ENCODE measurements around the gene PHF1. TPM values are rescaled to one million over a fixed set of nuclear protein-coding genes. Genes with fewer than 3 reads are reported as not detected.

Gene PHF1
- total RNA-seq, 1 donor, result 20.9 TPM

DNA sequence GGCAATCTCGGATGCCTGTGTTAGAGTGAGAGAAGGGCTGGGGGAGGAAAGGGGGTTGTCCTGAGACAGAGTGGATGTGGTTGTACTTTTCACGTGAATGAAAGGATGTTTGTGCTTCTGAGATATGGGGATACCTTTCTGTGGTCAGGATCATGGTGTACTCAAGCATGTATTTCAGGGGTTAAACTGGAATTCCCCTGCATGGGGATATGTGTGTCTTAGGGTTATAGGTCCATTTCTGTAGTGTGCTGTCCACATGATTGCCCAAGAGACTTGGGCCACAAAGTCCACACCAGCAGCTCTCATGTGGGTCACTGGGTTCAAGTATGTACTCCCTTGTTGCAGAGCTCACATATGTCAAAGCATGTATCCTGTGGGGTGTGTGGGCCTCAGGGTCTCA, 19.5 kb downstream of the PHF1 start:
- no peak for DNase-seq (ENCODE audit: low read depth)
- no peak overlapping the region for H3K4me3 ChIP-seq (ENCODE audit: low read depth, low read length)
- TF ChIP-seq, protein P1, sequence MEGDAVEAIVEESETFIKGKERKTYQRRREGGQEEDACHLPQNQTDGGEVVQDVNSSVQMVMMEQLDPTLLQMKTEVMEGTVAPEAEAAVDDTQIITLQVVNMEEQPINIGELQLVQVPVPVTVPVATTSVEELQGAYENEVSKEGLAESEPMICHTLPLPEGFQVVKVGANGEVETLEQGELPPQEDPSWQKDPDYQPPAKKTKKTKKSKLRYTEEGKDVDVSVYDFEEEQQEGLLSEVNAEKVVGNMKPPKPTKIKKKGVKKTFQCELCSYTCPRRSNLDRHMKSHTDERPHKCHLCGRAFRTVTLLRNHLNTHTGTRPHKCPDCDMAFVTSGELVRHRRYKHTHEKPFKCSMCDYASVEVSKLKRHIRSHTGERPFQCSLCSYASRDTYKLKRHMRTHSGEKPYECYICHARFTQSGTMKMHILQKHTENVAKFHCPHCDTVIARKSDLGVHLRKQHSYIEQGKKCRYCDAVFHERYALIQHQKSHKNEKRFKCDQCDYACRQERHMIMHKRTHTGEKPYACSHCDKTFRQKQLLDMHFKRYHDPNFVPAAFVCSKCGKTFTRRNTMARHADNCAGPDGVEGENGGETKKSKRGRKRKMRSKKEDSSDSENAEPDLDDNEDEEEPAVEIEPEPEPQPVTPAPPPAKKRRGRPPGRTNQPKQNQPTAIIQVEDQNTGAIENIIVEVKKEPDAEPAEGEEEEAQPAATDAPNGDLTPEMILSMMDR (IDR thresholded peaks at IDR 0.05; ENCODE audit: insufficient read depth, low read length), result no peak

DNA sequence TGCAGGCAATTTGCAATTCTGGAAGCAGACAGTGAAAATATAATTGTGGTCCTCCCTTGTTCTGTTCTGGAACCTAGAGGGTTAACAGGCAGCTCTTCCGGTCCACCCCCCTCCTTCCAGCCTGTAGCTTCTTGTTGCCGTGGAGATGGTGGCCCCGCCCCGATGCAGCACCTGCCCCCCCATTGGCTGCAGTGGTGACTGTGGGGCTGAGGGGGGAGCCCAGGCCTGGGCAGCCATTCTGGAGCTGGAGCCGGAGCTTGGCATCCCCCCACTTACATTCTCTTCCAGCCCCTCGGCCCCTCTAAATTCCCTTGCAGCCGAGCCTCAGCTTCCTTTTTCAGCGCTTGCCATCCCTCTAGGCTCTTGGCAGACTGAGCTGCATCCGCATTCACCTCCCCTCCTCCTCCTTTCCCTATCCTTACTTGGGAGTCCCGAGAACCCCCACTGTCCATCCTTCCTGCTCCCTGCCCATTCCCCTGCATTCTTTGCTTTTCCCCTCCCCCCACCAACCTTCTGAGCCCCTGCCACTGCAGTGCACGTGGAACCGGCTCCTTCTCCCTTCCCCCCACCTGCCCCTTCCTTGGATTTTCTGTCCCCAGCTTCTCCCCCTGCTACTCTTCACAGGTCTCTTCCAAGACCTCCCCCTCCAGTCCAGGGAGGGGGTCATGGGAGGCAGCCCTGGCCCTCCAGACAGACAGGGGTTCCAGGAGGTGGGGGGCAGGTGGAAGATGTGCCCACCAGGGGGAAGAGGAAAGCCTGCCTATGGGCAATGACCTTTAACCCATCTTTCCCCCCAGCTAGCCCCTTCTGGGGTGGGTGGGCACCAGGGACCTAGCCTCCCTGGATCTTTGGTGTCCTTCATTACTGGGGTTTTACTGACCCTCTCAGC, 20.4 kb downstream of the PHF1 start:
- TF ChIP-seq, protein P1 (IDR thresholded peaks at IDR 0.05; ENCODE audit: insufficient read depth, low read length), result no peak
- H3K4me3 ChIP-seq (ENCODE audit: low read depth, low read length), result no peak overlapping the region
- peak; percentile 30 for DNase-seq (ENCODE audit: low read depth)

DNA sequence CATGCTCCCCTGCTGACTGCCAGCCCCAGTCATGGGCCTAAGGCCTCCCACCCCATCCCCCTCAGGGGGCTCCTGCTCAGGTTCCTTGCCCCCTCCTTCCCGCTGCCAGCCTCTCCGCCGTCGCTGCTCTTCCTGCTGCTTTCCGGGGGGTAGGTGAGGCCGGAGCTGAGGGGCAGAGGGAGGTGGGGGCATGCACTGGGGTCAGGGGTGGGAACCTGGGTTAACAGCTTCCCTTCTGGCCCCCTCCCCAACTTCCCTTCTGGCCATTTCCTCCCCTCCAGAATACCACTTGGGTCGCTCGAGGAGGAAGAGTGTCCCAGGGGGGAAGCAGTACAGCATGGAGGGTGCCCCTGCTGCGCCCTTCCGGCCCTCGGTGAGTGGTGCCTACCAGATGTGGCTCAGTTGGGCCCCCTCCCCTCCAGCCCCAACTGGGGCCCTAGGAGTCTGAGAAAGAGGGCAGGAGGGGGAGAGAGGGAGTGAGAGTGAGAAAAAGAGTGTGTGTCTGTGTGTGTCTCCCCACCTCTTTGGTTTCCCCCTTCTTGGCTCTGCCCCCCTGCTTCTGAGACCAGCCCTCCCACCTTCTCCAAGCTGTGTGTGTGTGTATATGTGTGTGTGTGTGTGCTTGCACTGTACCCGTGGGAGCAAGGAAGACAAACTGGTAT, 21.2 kb downstream of the PHF1 start:
- TF ChIP-seq, protein P1 (IDR thresholded peaks at IDR 0.05; ENCODE audit: insufficient read depth, low read length), result no peak
- DNase-seq (ENCODE audit: low read depth), result no peak
- H3K4me3 ChIP-seq (ENCODE audit: low read depth, low read length), result no peak overlapping the region

DNA sequence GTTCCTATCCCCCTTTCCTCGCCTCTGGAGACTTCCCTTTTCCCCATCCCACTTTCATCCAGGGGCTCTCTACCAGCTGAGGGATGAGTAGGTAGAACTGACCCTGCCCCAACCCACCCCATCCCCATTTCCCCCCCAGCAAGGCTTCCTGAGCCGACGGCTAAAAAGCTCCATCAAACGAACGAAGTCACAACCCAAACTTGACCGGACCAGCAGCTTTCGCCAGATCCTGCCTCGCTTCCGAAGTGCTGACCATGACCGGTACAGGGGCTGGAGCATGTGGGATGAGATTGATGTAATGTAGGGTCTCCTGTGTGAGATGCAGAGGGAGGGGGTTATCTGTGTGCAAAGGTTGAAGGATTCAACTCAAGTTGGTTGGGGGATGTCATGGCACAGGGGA, 21.7 kb downstream of the PHF1 start:
- TF ChIP-seq, protein P1 (IDR thresholded peaks at IDR 0.05; ENCODE audit: insufficient read depth, low read length), result no peak
- no peak for DNase-seq (ENCODE audit: low read depth)
- H3K4me3 ChIP-seq (ENCODE audit: low read depth, low read length), result no peak overlapping the region

DNA sequence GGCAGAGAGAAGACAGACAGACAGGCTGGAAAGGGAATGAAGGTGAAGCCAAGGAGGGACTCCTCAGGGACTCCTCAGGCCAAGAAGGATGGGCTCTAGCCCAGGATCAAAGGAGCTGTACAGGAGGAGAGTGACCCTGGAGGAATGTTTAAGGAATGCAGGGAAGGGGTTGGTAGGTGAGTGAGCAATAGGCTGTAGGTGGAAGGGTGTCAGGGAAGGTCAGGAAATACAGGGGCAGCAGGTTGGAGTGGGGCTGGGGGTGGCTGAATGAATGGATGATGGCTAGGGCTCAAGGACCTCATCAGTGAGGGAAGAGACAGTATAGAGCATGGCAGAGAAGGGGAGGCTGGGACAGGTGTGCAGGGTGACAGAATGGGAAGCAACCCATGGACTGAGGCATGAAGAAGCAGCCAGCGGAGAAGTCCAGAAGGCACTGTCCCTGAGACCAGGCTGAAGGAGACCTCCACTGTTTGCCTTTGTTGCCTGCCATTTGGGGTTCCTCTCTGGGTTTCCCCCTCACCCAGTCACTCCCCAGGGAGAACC, 22.3 kb downstream of the PHF1 start:
- TF ChIP-seq, protein P1 (IDR thresholded peaks at IDR 0.05; ENCODE audit: insufficient read depth, low read length), result no peak
- no peak for DNase-seq (ENCODE audit: low read depth)
- H3K4me3 ChIP-seq (ENCODE audit: low read depth, low read length), result no peak overlapping the region

DNA sequence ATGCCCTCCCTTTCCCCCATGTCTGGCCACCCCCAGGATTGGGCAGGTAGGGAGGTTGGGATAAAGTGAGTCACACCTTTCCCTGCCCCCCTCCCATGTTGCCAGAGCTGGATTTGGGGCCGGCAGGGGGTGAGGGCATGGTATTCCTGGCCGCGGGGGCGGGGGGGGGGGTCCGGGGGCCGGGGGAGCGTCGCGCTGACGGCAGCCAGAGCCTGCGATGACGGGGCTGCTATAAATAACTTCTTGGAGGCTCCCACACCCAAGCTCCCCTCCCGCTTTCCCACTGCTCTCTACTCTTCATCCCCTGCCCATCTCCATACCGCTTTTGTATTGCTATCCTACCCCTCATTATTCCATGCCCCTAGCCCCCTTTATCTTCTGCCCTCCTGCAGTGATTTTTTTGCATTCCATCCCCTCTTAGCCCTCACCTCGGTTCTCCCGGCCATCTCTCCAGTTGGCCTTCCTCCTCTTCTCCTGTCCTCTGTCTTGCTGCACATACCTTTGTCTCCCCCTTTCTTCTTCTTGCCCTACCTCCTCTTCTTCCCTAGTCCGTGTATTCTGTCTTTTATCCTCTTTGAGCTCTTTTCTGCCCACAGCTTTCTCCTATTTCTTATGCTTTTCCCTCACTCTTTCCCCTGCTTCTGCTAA, 22.9 kb downstream of the PHF1 start:
- TF ChIP-seq, protein P1 (IDR thresholded peaks at IDR 0.05; ENCODE audit: insufficient read depth, low read length), result no peak
- no peak overlapping the region for H3K4me3 ChIP-seq (ENCODE audit: low read depth, low read length)
- DNase-seq (ENCODE audit: low read depth), result peak; percentile 53

Measured in fibroblast of the aortic adventitia (primary cell).